Measurements from ENCODE around the gene PXK.

DNA sequence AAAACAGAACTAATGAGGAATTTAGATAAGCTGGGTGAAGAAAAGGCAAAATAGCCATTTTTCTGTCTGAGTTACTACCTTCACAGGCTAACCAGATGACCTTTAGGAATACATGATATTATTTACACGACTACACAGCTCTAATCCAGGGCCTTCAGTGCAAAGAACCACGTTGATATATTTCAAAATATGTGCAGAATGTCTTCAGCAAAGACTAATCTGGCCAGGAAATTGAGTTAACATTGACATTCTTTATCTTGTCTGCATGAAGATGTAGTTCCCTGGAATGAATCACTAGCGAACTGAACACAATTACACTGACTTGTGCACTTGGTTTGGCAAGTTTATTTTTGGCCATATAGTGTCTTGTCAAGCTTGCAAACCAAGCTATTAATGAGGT, 59.5 kb downstream of the PXK start:
- TF ChIP-seq, protein P1, sequence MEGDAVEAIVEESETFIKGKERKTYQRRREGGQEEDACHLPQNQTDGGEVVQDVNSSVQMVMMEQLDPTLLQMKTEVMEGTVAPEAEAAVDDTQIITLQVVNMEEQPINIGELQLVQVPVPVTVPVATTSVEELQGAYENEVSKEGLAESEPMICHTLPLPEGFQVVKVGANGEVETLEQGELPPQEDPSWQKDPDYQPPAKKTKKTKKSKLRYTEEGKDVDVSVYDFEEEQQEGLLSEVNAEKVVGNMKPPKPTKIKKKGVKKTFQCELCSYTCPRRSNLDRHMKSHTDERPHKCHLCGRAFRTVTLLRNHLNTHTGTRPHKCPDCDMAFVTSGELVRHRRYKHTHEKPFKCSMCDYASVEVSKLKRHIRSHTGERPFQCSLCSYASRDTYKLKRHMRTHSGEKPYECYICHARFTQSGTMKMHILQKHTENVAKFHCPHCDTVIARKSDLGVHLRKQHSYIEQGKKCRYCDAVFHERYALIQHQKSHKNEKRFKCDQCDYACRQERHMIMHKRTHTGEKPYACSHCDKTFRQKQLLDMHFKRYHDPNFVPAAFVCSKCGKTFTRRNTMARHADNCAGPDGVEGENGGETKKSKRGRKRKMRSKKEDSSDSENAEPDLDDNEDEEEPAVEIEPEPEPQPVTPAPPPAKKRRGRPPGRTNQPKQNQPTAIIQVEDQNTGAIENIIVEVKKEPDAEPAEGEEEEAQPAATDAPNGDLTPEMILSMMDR (conservative IDR thresholded peaks at IDR 0.05 in 1 of 2, IDR thresholded peaks at IDR 0.05 in 1 of 2; ENCODE audit: extremely low read depth in 1 of 2, insufficient read depth in 1 of 2, low read depth in 1 of 2, low read length in 2 of 2): no peak
- no peak for TF ChIP-seq EZH2 (IDR thresholded peaks at IDR 0.05; ENCODE audit: borderline replicate concordance, low read length)
